ENCODE results near the gene ENAH.

ENAH gene

GRCh38 chr1:225559902-225560301 lies 93.0 kb downstream of the ENAH start:
- DNase-seq (ENCODE audit: low read depth), result no peak

GRCh38 chr1:225559326-225559725 lies 93.6 kb downstream of the ENAH start:
- no peak for DNase-seq (ENCODE audit: low read depth)

- no peak for DNase-seq (ENCODE audit: low read depth)
Measured at GRCh38 chr1:225556694-225557093, 96.2 kb downstream of the ENAH start.

GRCh38 chr1:225555821-225556220 lies 97.1 kb downstream of the ENAH start:
- no peak for DNase-seq (ENCODE audit: low read depth)

- no peak for DNase-seq (ENCODE audit: low read depth)
Measured at GRCh38 chr1:225554216-225554812, 98.6 kb downstream of the ENAH start.

- no peak for DNase-seq (ENCODE audit: low read depth)
Measured at GRCh38 chr1:225549821-225550220, 103.1 kb downstream of the ENAH start.

GRCh38 chr1:225548140-225548857 lies 104.6 kb downstream of the ENAH start:
- no peak for DNase-seq (ENCODE audit: low read depth)

- DNase-seq (ENCODE audit: low read depth), result no peak
Measured at GRCh38 chr1:225545649-225546048, 107.3 kb downstream of the ENAH start.

- no peak for DNase-seq (ENCODE audit: low read depth)
Measured at GRCh38 chr1:225544924-225545323, 108.0 kb downstream of the ENAH start.

- DNase-seq (ENCODE audit: low read depth), result no peak
Measured at GRCh38 chr1:225544263-225544662, 108.7 kb downstream of the ENAH start.

- DNase-seq (ENCODE audit: low read depth), result no peak
Measured at GRCh38 chr1:225543350-225543749, 109.6 kb downstream of the ENAH start.

- no peak for DNase-seq (ENCODE audit: low read depth)
Measured at GRCh38 chr1:225541383-225541782, 111.5 kb downstream of the ENAH start.

- DNase-seq (ENCODE audit: low read depth), result no peak
Measured at GRCh38 chr1:225539575-225539974, 113.3 kb downstream of the ENAH start.

- DNase-seq (ENCODE audit: low read depth), result no peak
Measured at GRCh38 chr1:225539069-225539468, 113.9 kb downstream of the ENAH start.

- no peak for DNase-seq (ENCODE audit: low read depth)
Measured at GRCh38 chr1:225537554-225538251, 115.2 kb downstream of the ENAH start.

GRCh38 chr1:225535280-225535679 lies 117.6 kb downstream of the ENAH start:
- no peak for DNase-seq (ENCODE audit: low read depth)

GRCh38 chr1:225534772-225535171 lies 118.2 kb downstream of the ENAH start:
- DNase-seq (ENCODE audit: low read depth), result no peak

- DNase-seq (ENCODE audit: low read depth), result no peak
Measured at GRCh38 chr1:225534135-225534534, 118.8 kb downstream of the ENAH start.

- no peak for DNase-seq (ENCODE audit: low read depth)
Measured at GRCh38 chr1:225533238-225533637, 119.7 kb downstream of the ENAH start.

GRCh38 chr1:225532240-225532944 lies 120.5 kb downstream of the ENAH start:
- DNase-seq (ENCODE audit: low read depth), result no peak

- no peak for DNase-seq (ENCODE audit: low read depth)
Measured at GRCh38 chr1:225529726-225530125, 123.2 kb downstream of the ENAH start.

- DNase-seq (ENCODE audit: low read depth), result no peak
Measured at GRCh38 chr1:225527575-225527974, 125.3 kb downstream of the ENAH start.

- DNase-seq (ENCODE audit: low read depth), result no peak
Measured at GRCh38 chr1:225526878-225527277, 126.0 kb downstream of the ENAH start.

Measured in T follicular helper cell (primary cell).